K562 (cell line): ENCODE results near the gene UBLCP1. TPM values are rescaled to one million over a fixed set of nuclear protein-coding genes. Genes with fewer than 3 reads are reported as not detected.
A peak's percentile ranks its signal among the peaks of the same experiment; 100 is the strongest.
"Not testable (repeated sequence)": the region's sequence is repeated elsewhere in the genome, so short reads cannot be mapped to it uniquely, and the experiment has no call there.

ENCODE experiments used
- ATAC-seq: fragments of 200-7000 bp; cut with Tn5 transposase; 3 replicates; pipeline ENCODE4 v1.9.1; 2020; ENCODE audit warnings: moderate library complexity
- BruUV-seq: library from RNA; stranded (reverse); fragments of 400-500 nt; replicated peaks from 2 replicates; lab custom pipeline; 2021; lab: Mats Ljungman, UMichigan
- CTCF ChIA-PET: fragments of 300-600 bp; formaldehyde crosslinking; extraction: SDS; loops from one replicate; lab custom pipeline; 2021; ENCODE audit warnings: low intra/inter-chr PET ratio; lab: Yijun Ruan, JAX
- POLR2A ChIA-PET: fragments of 300-600, 350-650 bp; sonication (Branson Sonifier 250); formaldehyde crosslinking; extraction: SDS; loops from one replicate; lab custom pipeline; 2021; ENCODE audit warnings: antibody characterized with exemption, inconsistent platforms; lab: Yijun Ruan, JAX
- DNase-seq, 4 experiments: peaks; one replicate each; pipeline versions ENCODE4 v3.0.0 to v3.0.0-alpha.2; 2011 to 2018; ENCODE audit warnings: low spot score in 3 of 4, mixed read lengths in 3 of 4; ENCODE audit errors: extremely low read depth in 1 of 4
- FAIRE-seq: peaks from 2 replicates; lab custom pipeline; 2011; peaks lifted over from hg19 to GRCh38; lab: Jason Lieb, UNC
- H2AFZ ChIP-seq: 2 replicates; pipeline ENCODE4 v1.6.0; 2011; ENCODE audit warnings: low read depth, low read length, control low read depth, inconsistent platforms
- H3K27ac ChIP-seq: fragments of 200-600 bp; 3 replicates; pipeline ENCODE4 v1.8.0; 2011; ENCODE audit warnings: low read depth, mild to moderate bottlenecking, control low read depth, inconsistent platforms, low read length, moderate library complexity, mixed read lengths; ENCODE audit errors: extremely low read depth
- H3K27me3 ChIP-seq, 2 experiments: fragments of 300-600 bp in 1 of 2; 2 replicates in 1 of 2; 3 replicates in 1 of 2; pipeline versions ENCODE4 v1.6.0 to v1.8.0; 2011; ENCODE audit warnings: inconsistent platforms in 2 of 2, low read length in 2 of 2, mild to moderate bottlenecking in 1 of 2, mixed read lengths in 1 of 2, moderate library complexity in 1 of 2; ENCODE audit not compliant: control insufficient read depth in 2 of 2, insufficient read depth in 2 of 2
- H3K36me3 ChIP-seq: fragments of 300-600 bp; 3 replicates; pipeline ENCODE4 v1.8.0; 2011; ENCODE audit warnings: mild to moderate bottlenecking, low read length, inconsistent platforms; ENCODE audit not compliant: control insufficient read depth, insufficient read depth
- H3K4me1 ChIP-seq, 2 experiments: fragments of 200-600 bp in 1 of 2; replicated peaks in 1 of 2; 2 replicates in 1 of 2; 3 replicates in 1 of 2; pipeline versions ENCODE4 v1.5.1 to v1.8.0; 2011; ENCODE audit warnings: inconsistent platforms in 2 of 2, low read length in 2 of 2, mild to moderate bottlenecking in 1 of 2, mixed read lengths in 1 of 2, moderate library complexity in 1 of 2; ENCODE audit not compliant: control insufficient read depth in 2 of 2, insufficient read depth in 2 of 2
- H3K4me2 ChIP-seq: 2 replicates; pipeline ENCODE4 v1.6.1; 2011; ENCODE audit warnings: low read length, control low read depth, inconsistent platforms, mixed read lengths; ENCODE audit not compliant: insufficient read depth
- H3K4me3 ChIP-seq: fragments of 200-600 bp; sonication (generic), shearing (Covaris generic); 2 replicates; pipeline ENCODE4 v1.5.1; 2016; ENCODE audit warnings: control low read depth, inconsistent platforms
- H3K79me2 ChIP-seq: fragments of 200-600 bp; 3 replicates; pipeline ENCODE4 v1.8.0; 2011; ENCODE audit warnings: low read length, inconsistent platforms; ENCODE audit not compliant: control insufficient read depth, insufficient read depth
- H3K9ac ChIP-seq, 2 experiments: 2 replicates each; pipeline versions ENCODE4 v1.6.0 to v1.6.1; 2011; ENCODE audit warnings: low read depth in 2 of 2, low read length in 2 of 2, control low read depth in 1 of 2, inconsistent platforms in 1 of 2, mild to moderate bottlenecking in 1 of 2, mixed read lengths in 1 of 2; ENCODE audit not compliant: insufficient read depth in 1 of 2
- H3K9me1 ChIP-seq: one replicate; pipeline ENCODE4 v1.6.0; 2011; ENCODE audit warnings: inconsistent platforms, mild to moderate bottlenecking, low read length, moderate library complexity; ENCODE audit not compliant: control insufficient read depth, insufficient read depth
- H3K9me3 ChIP-seq: replicated peaks from 2 replicates; pipeline ENCODE4 v1.5.1; 2011; ENCODE audit warnings: low read depth, low read length, inconsistent platforms; ENCODE audit not compliant: control insufficient read depth, insufficient read depth
- H4K20me1 ChIP-seq: replicated peaks from 2 replicates; pipeline ENCODE4 v1.6.1; 2011; ENCODE audit warnings: low read length, inconsistent platforms, mixed read lengths; ENCODE audit not compliant: control insufficient read depth, insufficient read depth
- ARID1B ChIP-seq: fragments of 450-650 bp; IDR thresholded peaks from 2 replicates; pipeline ENCODE4 v1.6.1; 2016; ENCODE audit warnings: antibody characterized with exemption, mild to moderate bottlenecking, inconsistent platforms
- ATF3 ChIP-seq, 2 experiments: fragments of 450-650 bp in 1 of 2; sonication (generic) in 1 of 2; formaldehyde crosslinking in 1 of 2; IDR thresholded peaks in 1 of 2; conservative IDR thresholded peaks in 1 of 2; 2 replicates each; pipeline versions ENCODE4 v1.6.1 to v1.8.1; 2016 to 2023; ENCODE audit warnings: mild to moderate bottlenecking in 2 of 2, moderate library complexity in 2 of 2, inconsistent platforms in 1 of 2, missing genetic modification reagents in 1 of 2
- FOSL1 ChIP-seq: fragments of 200-800 bp; sonication (Bioruptor generic); conservative IDR thresholded peaks from 2 replicates; pipeline ENCODE4 v1.6.1; 2016; ENCODE audit warnings: missing genetic modification characterization, missing compliant biosample characterization
- L3MBTL2 ChIP-seq: fragments of 450-650 bp; IDR thresholded peaks from 2 replicates; pipeline ENCODE4 v1.6.1; 2016; ENCODE audit warnings: mild to moderate bottlenecking, moderate library complexity
- SMAD4 ChIP-seq: fragments of 250-450 bp; sonication (Bioruptor Pico); conservative IDR thresholded peaks from 2 replicates; pipeline ENCODE4 v1.8.0; 2021; ENCODE audit warnings: inconsistent platforms, mild to moderate bottlenecking, moderate library complexity
- SOX6 ChIP-seq: fragments of 450-650 bp; IDR thresholded peaks from 2 replicates; pipeline ENCODE4 v1.6.1; 2014; ENCODE audit warnings: mild to moderate bottlenecking
- ZNF512 ChIP-seq: IDR thresholded peaks from 2 replicates; pipeline ENCODE4 v1.6.1; 2016; ENCODE audit warnings: missing genetic modification characterization, missing compliant biosample characterization
- WGBS: fragments of 100-300 bp; shearing (Covaris generic); methylation state at CpG from one replicate; pipeline ENCODE4 v1.1.6; 2016; ENCODE audit warnings: low coverage, mixed read lengths; ENCODE audit not compliant: insufficient coverage; ENCODE audit errors: missing lambda C conversion rate; 5-methylcytosine and 5-hydroxymethylcytosine counted together
- in situ Hi-C: fragments of 300-500 bp; cut with MboI; formaldehyde crosslinking; loops from 4 replicates; pipeline ENCODE4 v1.15.0; 2018; ENCODE audit warnings: inconsistent platforms, mixed read lengths
- intact Hi-C: fragments of 100-400 bp; cut with micrococcal nuclease; formaldehyde crosslinking; loops from 2 replicates; pipeline ENCODE4 v1.14.2; 2022
- polyA plus RNA-seq, 8 experiments: library from polyadenylated mRNA; depleted of rRNA in 4 of 8; stranded (reverse) in 5 of 8; unstranded in 3 of 8; fragments of >200 nt; fragmentation: Nextera tagmentation in 2 of 8; fragmentation: Illumina TruSeq in 1 of 8; extraction: Ambion mirVana in 2 of 8; extraction: Trizol in 1 of 8; gene quantifications; 2 replicates each; pipeline versions ENCODE4 v1.2.1 to v1.2.3, GENCODE V29; 2011 to 2014; ENCODE audit warnings: inconsistent platforms in 1 of 8, missing spikeins in 1 of 8
- total RNA-seq, 7 experiments: library from RNA; depleted of rRNA in 6 of 7; stranded (reverse); fragments of >200 nt in 6 of 7; fragmentation: Illumina TruSeq in 2 of 7; extraction: Trizol in 2 of 7; gene quantifications; 2 replicates each; pipeline versions ENCODE4 v1.2.1 to v1.2.3, GENCODE V29; 2011 to 2021; ENCODE audit warnings: low replicate concordance in 1 of 7

Gene UBLCP1
- total and polyA plus RNA-seq, 9 of the 15 experiments (the other 6 are each of a cell fraction or from before 2014, with no cell fraction given): 18.8 to 39.8 (median 30.2) TPM

- H3K79me2 ChIP-seq; TF ChIP-seq ATF3 (CRISPR knock-in tag; conservative IDR thresholded peaks at IDR 0.05): not testable (repeated sequence)
- TF ChIP-seq ATF3 (IDR thresholded peaks at IDR 0.05) (peak; percentile 79), FOSL1 (peak; percentile 72), SMAD4 (0 out of 2 replicates have a peak, but pooled peaks have one; percentile 17), SOX6 (peak; percentile 32; the same call in 1 of the 2 replicates), ARID1B (0 out of 2 replicates have a peak, but pooled peaks have one; percentile 25), L3MBTL2 (0 out of 2 replicates have a peak, but pooled peaks have one; percentile 20), ZNF512 (tag) (0 out of 2 replicates have a peak, but pooled peaks have one; percentile 6)
- TF ChIP-seq, all 486 proteins: peak for 7; not testable (repeated sequence) for 479
- H3K9me3 ChIP-seq, H4K20me1 ChIP-seq, intact Hi-C loops, DNase-seq, H3K9me1 ChIP-seq, H3K4me1 ChIP-seq, H3K4me3 ChIP-seq, CTCF ChIA-PET, BruUV-seq, H3K27ac ChIP-seq, H3K27me3 ChIP-seq, H3K36me3 ChIP-seq, H3K9ac ChIP-seq, FAIRE-seq, H3K4me2 ChIP-seq, ATAC-seq, in situ Hi-C loops: not testable (repeated sequence)
- POLR2A ChIA-PET: interaction anchor here (1.7 kb wide), 1 partner anchor 20 kb away, joined by 3 read pairs; no protein-coding TSS in a partner anchor
- WGBS: 40% methylated on average over 5 of the region's 5 CpGs
- peak overlapping the region; percentile 62; the same call in 1 of the 2 replicates for H2AFZ ChIP-seq
Observed at GRCh38 chr5:159228097-159228496, 35.0 kb upstream of the UBLCP1 start.
